Nephron progenitor cell (in vitro differentiated cells): ENCODE measurements around the gene PPM1L.
"Not testable (repeated sequence)": the region's sequence is repeated elsewhere in the genome, so short reads cannot be mapped to it uniquely, and the experiment has no call there.

Experiments used
- DNase-seq: peaks from one replicate; pipeline ENCODE4 v3.0.0; 2021
- H3K27ac Mint-ChIP-seq: 2 replicates; pipeline ENCODE4 v1.8.0; 2021; ENCODE audit warnings: mild to moderate bottlenecking, moderate library complexity, mixed read lengths
- H3K27me3 Mint-ChIP-seq: 2 replicates; pipeline ENCODE4 v1.8.0; 2021; ENCODE audit warnings: mild to moderate bottlenecking, low read depth, mixed read lengths; ENCODE audit not compliant: poor library complexity
- H3K36me3 Mint-ChIP-seq: 2 replicates; pipeline ENCODE4 v1.8.0; 2021; ENCODE audit warnings: low read depth, mixed read lengths
- H3K4me1 Mint-ChIP-seq: 2 replicates; pipeline ENCODE4 v1.8.0; 2021; ENCODE audit warnings: mixed read lengths
- H3K4me3 Mint-ChIP-seq: 2 replicates; pipeline ENCODE4 v1.8.0; 2021; ENCODE audit warnings: mild to moderate bottlenecking, moderate library complexity, mixed read lengths
- H3K9me3 Mint-ChIP-seq: 2 replicates; pipeline ENCODE4 v1.8.0; 2021; ENCODE audit warnings: mild to moderate bottlenecking, moderate library complexity, mixed read lengths
- TF ChIP-seq, protein P1 (sequence below): fragments of 200-600 bp; sonication (generic); IDR thresholded peaks from 2 replicates; pipeline ENCODE4 v1.5.0; 2021; ENCODE audit warnings: antibody characterized with exemption

Gene PPM1L

GRCh38 chr3:160755776-160756304 is at the start of gene PPM1L:
PPM1L (plus strand) TSS chr3:160756231.
- Mint-ChIP-seq H3K9me3 (no peaks in the 10 kb centered on the region), H3K36me3 (no peaks in the 10 kb centered on the region), H3K27ac (peak within 1 kb of the TSS; percentile 99), H3K27me3 (peaks cover 37% of the 10 kb centered on the region), H3K4me1 (peaks cover 48% of the 10 kb centered on the region), H3K4me3 (peak within 1 kb of the TSS; percentile 95)
- peak; percentile 74 for DNase-seq
- TF ChIP-seq, protein P1, sequence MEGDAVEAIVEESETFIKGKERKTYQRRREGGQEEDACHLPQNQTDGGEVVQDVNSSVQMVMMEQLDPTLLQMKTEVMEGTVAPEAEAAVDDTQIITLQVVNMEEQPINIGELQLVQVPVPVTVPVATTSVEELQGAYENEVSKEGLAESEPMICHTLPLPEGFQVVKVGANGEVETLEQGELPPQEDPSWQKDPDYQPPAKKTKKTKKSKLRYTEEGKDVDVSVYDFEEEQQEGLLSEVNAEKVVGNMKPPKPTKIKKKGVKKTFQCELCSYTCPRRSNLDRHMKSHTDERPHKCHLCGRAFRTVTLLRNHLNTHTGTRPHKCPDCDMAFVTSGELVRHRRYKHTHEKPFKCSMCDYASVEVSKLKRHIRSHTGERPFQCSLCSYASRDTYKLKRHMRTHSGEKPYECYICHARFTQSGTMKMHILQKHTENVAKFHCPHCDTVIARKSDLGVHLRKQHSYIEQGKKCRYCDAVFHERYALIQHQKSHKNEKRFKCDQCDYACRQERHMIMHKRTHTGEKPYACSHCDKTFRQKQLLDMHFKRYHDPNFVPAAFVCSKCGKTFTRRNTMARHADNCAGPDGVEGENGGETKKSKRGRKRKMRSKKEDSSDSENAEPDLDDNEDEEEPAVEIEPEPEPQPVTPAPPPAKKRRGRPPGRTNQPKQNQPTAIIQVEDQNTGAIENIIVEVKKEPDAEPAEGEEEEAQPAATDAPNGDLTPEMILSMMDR = no peak

DNA sequence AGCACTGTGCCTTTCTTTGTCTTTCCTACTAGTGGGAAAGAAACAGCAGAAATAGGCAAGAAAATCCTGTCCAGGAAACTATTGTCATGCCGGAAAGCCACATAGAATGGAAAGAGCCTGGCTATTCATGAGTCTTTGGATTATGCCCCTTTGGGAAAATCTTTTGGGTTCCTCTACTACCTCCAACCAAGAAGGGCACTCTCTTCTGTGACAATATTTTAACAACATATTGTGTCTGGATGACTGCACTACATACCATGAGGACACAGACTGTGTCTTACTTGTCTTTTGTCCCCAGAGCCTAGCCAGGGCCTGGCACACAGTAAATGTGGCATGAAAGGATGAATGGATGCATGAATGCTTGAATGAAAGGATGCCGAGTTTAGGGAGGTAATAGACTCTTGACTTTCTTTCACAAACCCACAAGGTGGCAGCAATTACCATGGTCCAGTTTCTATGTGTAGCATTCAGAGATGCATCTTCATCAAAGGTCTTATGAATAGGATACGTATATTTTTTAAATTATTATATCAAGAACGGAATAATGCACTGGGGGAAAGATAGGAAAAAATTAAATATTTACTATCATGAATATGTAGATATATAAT is 48.7 kb upstream of the PPM1L start:
- TF ChIP-seq, protein P1 = peak; percentile 64
- Mint-ChIP-seq H3K4me3 (no peak overlapping the region), H3K27me3 (peaks cover 4% of the 10 kb centered on the region), H3K27ac (no peak overlapping the region), H3K4me1 (no peaks in the 10 kb centered on the region), H3K9me3 (no peaks in the 10 kb centered on the region), H3K36me3 (no peaks in the 10 kb centered on the region)
- DNase-seq = peak; percentile 16

- no peaks in the 10 kb centered on the region for H3K4me1 Mint-ChIP-seq
These were observed 46.4 kb upstream of the PPM1L start for GRCh38 chr3:160709477-160710182.

GRCh38 chr3:160713144-160713543 is 42.9 kb upstream of the PPM1L start:
- H3K36me3 Mint-ChIP-seq = not testable (repeated sequence)

More at GRCh38 chr3:160709477-160710182, 46.4 kb upstream of the PPM1L start:
- no peak overlapping the region for H3K4me3 Mint-ChIP-seq
- no peaks in the 10 kb centered on the region for H3K9me3 Mint-ChIP-seq
- H3K36me3 Mint-ChIP-seq = no peaks in the 10 kb centered on the region
- no peak overlapping the region for H3K27ac Mint-ChIP-seq
- no peak for DNase-seq
- TF ChIP-seq, protein P1 = no peak
- H3K27me3 Mint-ChIP-seq = peaks cover 6% of the 10 kb centered on the region

GRCh38 chr3:160719710-160720109 is 36.3 kb upstream of the PPM1L start:
- H3K27me3 Mint-ChIP-seq = peaks cover 4% of the 10 kb centered on the region
- peaks cover 6% of the 10 kb centered on the region for H3K4me1 Mint-ChIP-seq
- TF ChIP-seq, protein P1 = no peak
- DNase-seq = no peak
- no peak overlapping the region for H3K27ac Mint-ChIP-seq
- peaks cover 13% of the 10 kb centered on the region for H3K9me3 Mint-ChIP-seq
- no peak overlapping the region for H3K4me3 Mint-ChIP-seq
- H3K36me3 Mint-ChIP-seq = no peaks in the 10 kb centered on the region

More at GRCh38 chr3:160713144-160713543, 42.9 kb upstream of the PPM1L start:
- H3K27me3 Mint-ChIP-seq, H3K4me3 Mint-ChIP-seq, H3K4me1 Mint-ChIP-seq, H3K9me3 Mint-ChIP-seq, H3K27ac Mint-ChIP-seq, DNase-seq: not testable (repeated sequence)

GRCh38 chr3:160720123-160720746 is 35.8 kb upstream of the PPM1L start:
- Mint-ChIP-seq H3K4me3 (no peak overlapping the region), H3K27ac (no peak overlapping the region), H3K4me1 (peaks cover 6% of the 10 kb centered on the region), H3K36me3 (no peaks in the 10 kb centered on the region), H3K9me3 (peaks cover 18% of the 10 kb centered on the region), H3K27me3 (peaks cover 3% of the 10 kb centered on the region)
- DNase-seq = no peak
- TF ChIP-seq, protein P1 = no peak
